ENCODE results near the gene WDR45B. TPM values are rescaled to one million over a fixed set of nuclear protein-coding genes. Genes with fewer than 3 reads are reported as not detected.

WDR45B gene
- total and polyA plus RNA-seq, 2 donors (not counting 3 experiments of a cell fraction or from before 2014, with no cell fraction given): 62.0 to 76.7 TPM

DNA sequence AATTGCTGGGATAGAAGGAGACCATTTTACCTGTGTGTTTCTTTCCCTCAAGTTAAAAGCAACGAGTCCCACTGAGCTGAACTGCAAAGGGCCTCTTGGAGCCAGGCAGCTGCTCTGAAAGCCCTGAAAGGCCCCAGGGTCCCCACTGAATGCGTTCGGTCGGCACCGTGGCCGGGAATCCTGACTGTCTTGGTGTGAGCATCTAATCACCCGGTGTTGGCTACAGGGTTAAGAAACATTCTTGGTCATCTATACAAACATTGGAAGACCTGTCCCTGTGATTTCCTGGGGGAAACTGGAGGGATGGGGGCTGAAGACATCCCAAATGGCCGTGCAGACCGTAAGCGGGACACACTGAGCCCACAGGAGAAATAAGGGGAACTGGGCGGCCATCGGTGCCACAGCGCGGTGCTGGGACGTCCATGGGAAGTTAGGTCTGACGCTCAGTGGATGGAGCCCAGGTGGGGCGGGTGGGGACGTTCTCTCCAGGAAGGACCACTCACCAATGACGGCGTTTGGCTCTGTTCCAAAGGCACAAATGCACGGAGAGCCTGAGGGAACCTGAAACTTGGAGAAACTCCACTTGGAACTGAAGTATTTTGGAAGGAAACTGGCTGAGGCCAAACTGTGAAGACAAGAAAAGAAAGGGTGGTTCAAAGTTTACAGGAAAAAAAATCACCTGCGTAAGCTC is 32.1 kb downstream of the WDR45B start:
- TF ChIP-seq MYC (IDR thresholded peaks at IDR 0.05; ENCODE audit: low read depth, low read length) (no peak), POLR2AphosphoS5 (IDR thresholded peaks at IDR 0.05; ENCODE audit: insufficient read depth, low read depth, low read length) (no peak), FOS (IDR thresholded peaks at IDR 0.05; ENCODE audit: borderline replicate concordance, insufficient read depth, low read length) (no peak), JUN (IDR thresholded peaks at IDR 0.05; ENCODE audit: borderline replicate concordance, insufficient read depth, insufficient read length, low read depth) (no peak), GATA2 (IDR thresholded peaks at IDR 0.05; ENCODE audit: insufficient read depth, insufficient read length, low read depth, low read length) (no peak), EZH2 (IDR thresholded peaks at IDR 0.05; ENCODE audit: borderline replicate concordance, low read depth, low read length, severe bottlenecking) (no peak), POLR2A (IDR thresholded peaks at IDR 0.05; ENCODE audit: low read depth, low read length) (no peak)
- TF ChIP-seq, protein P1, sequence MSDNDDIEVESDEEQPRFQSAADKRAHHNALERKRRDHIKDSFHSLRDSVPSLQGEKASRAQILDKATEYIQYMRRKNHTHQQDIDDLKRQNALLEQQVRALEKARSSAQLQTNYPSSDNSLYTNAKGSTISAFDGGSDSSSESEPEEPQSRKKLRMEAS (IDR thresholded peaks at IDR 0.05; ENCODE audit: insufficient read depth, insufficient read length): no peak
- TF ChIP-seq, protein P2, sequence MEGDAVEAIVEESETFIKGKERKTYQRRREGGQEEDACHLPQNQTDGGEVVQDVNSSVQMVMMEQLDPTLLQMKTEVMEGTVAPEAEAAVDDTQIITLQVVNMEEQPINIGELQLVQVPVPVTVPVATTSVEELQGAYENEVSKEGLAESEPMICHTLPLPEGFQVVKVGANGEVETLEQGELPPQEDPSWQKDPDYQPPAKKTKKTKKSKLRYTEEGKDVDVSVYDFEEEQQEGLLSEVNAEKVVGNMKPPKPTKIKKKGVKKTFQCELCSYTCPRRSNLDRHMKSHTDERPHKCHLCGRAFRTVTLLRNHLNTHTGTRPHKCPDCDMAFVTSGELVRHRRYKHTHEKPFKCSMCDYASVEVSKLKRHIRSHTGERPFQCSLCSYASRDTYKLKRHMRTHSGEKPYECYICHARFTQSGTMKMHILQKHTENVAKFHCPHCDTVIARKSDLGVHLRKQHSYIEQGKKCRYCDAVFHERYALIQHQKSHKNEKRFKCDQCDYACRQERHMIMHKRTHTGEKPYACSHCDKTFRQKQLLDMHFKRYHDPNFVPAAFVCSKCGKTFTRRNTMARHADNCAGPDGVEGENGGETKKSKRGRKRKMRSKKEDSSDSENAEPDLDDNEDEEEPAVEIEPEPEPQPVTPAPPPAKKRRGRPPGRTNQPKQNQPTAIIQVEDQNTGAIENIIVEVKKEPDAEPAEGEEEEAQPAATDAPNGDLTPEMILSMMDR (IDR thresholded peaks at IDR 0.05; ENCODE audit: extremely low read depth in 1 of 2, insufficient read depth in 1 of 2, low read depth in 1 of 2, low read length in 2 of 2): no peak
- intact Hi-C loops (cut with micrococcal nuclease): no loop called here
- Histone ChIP-seq H4K20me1 (replicated peaks; ENCODE audit: control insufficient read depth, extremely low read depth, insufficient read depth, low read length) (no peaks in the 10 kb centered on the region), H3K27me3 (ENCODE audit: control insufficient read depth in 2 of 2, insufficient read depth in 2 of 2, low read length in 2 of 2) (no peaks in the 10 kb centered on the region), H3K9me1 (replicated peaks; ENCODE audit: control insufficient read depth, extremely low read depth, insufficient read depth, low read length) (no peaks in the 10 kb centered on the region), H3K9me3 (replicated peaks; ENCODE audit: control insufficient read depth, insufficient read depth, low read length) (no peaks in the 10 kb centered on the region), H2AFZ (ENCODE audit: low read depth, low read length) (no peak overlapping the region), H3K4me3 (replicated peaks in 1 of 3; ENCODE audit: insufficient read depth in 1 of 3, low read depth in 1 of 3, low read length in 3 of 3) (no peak overlapping the region), H3K79me2 (ENCODE audit: control insufficient read depth, insufficient read depth, low read length) (no peaks in the 10 kb centered on the region), H3K4me2 (ENCODE audit: insufficient read depth, low read length) (no peak overlapping the region), H3K4me1 (ENCODE audit: control insufficient read depth, extremely low read depth, insufficient read depth, low read length) (no peaks in the 10 kb centered on the region), H3K27ac (ENCODE audit: insufficient read depth, low read depth, low read length) (no peak overlapping the region), H3K9ac (replicated peaks; ENCODE audit: extremely low read depth, insufficient read depth, low read length) (no peak overlapping the region), H3K36me3 (ENCODE audit: control insufficient read depth in 2 of 2, extremely low read depth in 1 of 2, insufficient read depth in 2 of 2, low read length in 2 of 2) (peaks cover 18 to 41% of the 10 kb centered on the region in 2 experiments)
- ChIA-PET CTCF (no interaction called here), POLR2A (no interaction called here)
- no TSS peak for BruUV-seq (replicated peaks)
- no peak for DNase-seq (ENCODE audit: low read depth, low spot score)
- dilution Hi-C loops (cut with MboI; ENCODE audit: extremely low pct_ligation_motif_present, low sequenced_read_pairs): no loop called here
- FAIRE-seq: no peak
